Uterus (tissue), 2 donors: ENCODE measurements around the gene MOGAT2.

Experiments used
- POLR2A ChIP-seq, 2 donors: fragments of 450-650 bp; IDR thresholded peaks; one replicate each; pipeline ENCODE4 v1.6.1; 2016; ENCODE audit warnings: antibody characterized with exemption in 2 of 2, mild to moderate bottlenecking in 1 of 2, moderate library complexity in 1 of 2
- TF ChIP-seq, protein P1 (sequence below), 4 experiments: fragments of 200-600 bp in 2 of 4; fragments of 450-650 bp in 2 of 4; sonication (generic) in 2 of 4; IDR thresholded peaks; one replicate each; pipeline ENCODE4 v1.5.1; 2016 to 2019; ENCODE audit warnings: antibody characterized with exemption in 4 of 4, mild to moderate bottlenecking in 2 of 4, moderate library complexity in 1 of 4

DNA sequence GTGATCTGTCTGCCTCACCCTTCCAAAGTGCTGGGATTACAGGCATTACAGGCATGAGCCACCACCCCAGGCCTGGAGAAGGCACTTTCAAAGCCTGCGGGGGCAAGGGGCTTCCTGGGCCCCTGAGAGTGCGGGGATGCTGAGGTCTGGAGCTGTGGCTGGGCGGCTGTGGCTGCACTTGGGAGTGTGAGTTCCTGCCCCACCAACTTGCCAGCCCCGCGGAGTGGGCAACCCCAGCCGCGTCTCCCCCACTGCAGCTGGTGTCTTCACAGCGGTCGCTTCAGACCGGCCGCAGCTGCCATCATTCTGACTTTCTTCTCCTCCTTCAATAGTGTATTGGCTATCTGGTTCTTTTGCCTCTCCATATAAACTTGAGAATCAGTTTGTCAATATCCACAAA, 38.1 kb upstream of the MOGAT2 start:
- TF ChIP-seq, protein P1, sequence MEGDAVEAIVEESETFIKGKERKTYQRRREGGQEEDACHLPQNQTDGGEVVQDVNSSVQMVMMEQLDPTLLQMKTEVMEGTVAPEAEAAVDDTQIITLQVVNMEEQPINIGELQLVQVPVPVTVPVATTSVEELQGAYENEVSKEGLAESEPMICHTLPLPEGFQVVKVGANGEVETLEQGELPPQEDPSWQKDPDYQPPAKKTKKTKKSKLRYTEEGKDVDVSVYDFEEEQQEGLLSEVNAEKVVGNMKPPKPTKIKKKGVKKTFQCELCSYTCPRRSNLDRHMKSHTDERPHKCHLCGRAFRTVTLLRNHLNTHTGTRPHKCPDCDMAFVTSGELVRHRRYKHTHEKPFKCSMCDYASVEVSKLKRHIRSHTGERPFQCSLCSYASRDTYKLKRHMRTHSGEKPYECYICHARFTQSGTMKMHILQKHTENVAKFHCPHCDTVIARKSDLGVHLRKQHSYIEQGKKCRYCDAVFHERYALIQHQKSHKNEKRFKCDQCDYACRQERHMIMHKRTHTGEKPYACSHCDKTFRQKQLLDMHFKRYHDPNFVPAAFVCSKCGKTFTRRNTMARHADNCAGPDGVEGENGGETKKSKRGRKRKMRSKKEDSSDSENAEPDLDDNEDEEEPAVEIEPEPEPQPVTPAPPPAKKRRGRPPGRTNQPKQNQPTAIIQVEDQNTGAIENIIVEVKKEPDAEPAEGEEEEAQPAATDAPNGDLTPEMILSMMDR (IDR thresholded peaks at IDR 0.05) = no peak
- no peak for TF ChIP-seq POLR2A (IDR thresholded peaks at IDR 0.05)
